LNCAP (cell line): ENCODE results near the gene TEAD2.

Source experiments
- CTCF ChIP-seq: fragments of 450-650 bp; IDR thresholded peaks from 2 replicates; pipeline ENCODE4 v1.5.1; 2017; ENCODE audit warnings: mild to moderate bottlenecking

TEAD2 gene

GRCh38 chr19:49391581-49392399 is 29.6 kb upstream of the TEAD2 start:
- TF ChIP-seq CTCF: peak; percentile 90

GRCh38 chr19:49390929-49391359 is 28.7 kb upstream of the TEAD2 start:
- no peak for TF ChIP-seq CTCF

GRCh38 chr19:49390131-49390928 is 28.1 kb upstream of the TEAD2 start:
- TF ChIP-seq CTCF: no peak

- no peak for TF ChIP-seq CTCF
Observed at GRCh38 chr19:49389406-49389805, 27.2 kb upstream of the TEAD2 start.

- no peak for TF ChIP-seq CTCF
Observed at GRCh38 chr19:49387936-49388372, 25.7 kb upstream of the TEAD2 start, which contains the start of gene KASH5. KASH5 (plus strand) TSS chr19:49388249; CDS start chr19:49390884, 2,635 bp downstream.

GRCh38 chr19:49383599-49383998 is 21.4 kb upstream of the TEAD2 start:
- no peak for TF ChIP-seq CTCF

GRCh38 chr19:49382639-49383038 is 20.4 kb upstream of the TEAD2 start:
- TF ChIP-seq CTCF: no peak
